ENCODE measurements around the gene CYB5R4. TPM values are rescaled to one million over a fixed set of nuclear protein-coding genes. Genes with fewer than 3 reads are reported as not detected.

CYB5R4 gene
- total and polyA plus RNA-seq, 2 of the 13 experiments (the other 11 are each of a cell fraction or from before 2014, with no cell fraction given) = 5.3 to 26.1 TPM

DNA sequence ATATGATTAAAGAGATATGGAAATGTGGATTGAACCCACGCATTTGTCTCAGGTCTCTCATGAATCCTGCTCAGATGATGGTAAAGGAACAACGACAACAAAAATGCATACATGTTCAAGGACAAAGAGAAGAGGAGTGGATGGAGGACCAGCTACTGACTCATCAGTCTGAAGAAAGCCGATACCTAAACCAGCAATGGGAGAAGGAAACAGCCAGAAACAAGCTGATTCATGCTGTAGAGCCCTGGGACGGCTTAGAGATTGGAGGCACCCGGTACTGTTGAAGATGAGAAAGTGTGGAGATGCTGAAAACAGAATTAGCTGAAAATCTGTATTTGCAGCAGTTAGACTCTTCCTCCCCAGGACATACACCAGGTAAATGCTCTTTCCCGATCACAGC, 20.8 kb upstream of the CYB5R4 start (continued):
- TF ChIP-seq PITX1 (CRISPR knock-in tag; IDR thresholded peaks at IDR 0.05) (no peak), ZNF510 (CRISPR knock-in tag; IDR thresholded peaks at IDR 0.05; ENCODE audit: low read depth) (no peak), TCF12 (IDR thresholded peaks at IDR 0.05) (no peak), TCF12 (CRISPR knock-in tag; IDR thresholded peaks at IDR 0.05) (no peak), SMARCE1 (IDR thresholded peaks at IDR 0.05; ENCODE audit: borderline replicate concordance) (no peak)
- TF ChIP-seq, protein P1, sequence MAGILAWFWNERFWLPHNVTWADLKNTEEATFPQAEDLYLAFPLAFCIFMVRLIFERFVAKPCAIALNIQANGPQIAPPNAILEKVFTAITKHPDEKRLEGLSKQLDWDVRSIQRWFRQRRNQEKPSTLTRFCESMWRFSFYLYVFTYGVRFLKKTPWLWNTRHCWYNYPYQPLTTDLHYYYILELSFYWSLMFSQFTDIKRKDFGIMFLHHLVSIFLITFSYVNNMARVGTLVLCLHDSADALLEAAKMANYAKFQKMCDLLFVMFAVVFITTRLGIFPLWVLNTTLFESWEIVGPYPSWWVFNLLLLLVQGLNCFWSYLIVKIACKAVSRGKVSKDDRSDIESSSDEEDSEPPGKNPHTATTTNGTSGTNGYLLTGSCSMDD (CRISPR knock-in tag; IDR thresholded peaks at IDR 0.05) = no peak

DNA sequence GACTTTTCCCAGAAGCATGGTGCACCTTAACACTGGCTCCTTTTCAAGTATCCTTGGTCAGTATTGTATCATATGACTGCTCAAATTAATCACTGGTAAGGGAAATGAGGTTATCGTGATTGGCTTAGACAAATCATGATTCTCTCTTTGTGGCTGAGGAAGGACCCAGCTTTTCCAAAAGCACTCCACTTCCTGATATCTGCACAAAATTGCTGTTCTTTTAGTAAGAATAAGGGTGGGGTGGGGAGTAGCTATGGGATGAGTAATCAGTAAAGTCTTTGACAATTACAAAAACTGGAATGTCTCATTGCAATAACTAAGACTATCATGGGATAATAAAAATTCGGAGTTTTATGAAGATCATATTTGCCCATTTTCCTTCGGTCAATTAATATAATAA, 15.3 kb upstream of the CYB5R4 start:
- TF ChIP-seq ISX (CRISPR knock-in tag; conservative IDR thresholded peaks at IDR 0.05) = no peak
- TF ChIP-seq, protein P2, sequence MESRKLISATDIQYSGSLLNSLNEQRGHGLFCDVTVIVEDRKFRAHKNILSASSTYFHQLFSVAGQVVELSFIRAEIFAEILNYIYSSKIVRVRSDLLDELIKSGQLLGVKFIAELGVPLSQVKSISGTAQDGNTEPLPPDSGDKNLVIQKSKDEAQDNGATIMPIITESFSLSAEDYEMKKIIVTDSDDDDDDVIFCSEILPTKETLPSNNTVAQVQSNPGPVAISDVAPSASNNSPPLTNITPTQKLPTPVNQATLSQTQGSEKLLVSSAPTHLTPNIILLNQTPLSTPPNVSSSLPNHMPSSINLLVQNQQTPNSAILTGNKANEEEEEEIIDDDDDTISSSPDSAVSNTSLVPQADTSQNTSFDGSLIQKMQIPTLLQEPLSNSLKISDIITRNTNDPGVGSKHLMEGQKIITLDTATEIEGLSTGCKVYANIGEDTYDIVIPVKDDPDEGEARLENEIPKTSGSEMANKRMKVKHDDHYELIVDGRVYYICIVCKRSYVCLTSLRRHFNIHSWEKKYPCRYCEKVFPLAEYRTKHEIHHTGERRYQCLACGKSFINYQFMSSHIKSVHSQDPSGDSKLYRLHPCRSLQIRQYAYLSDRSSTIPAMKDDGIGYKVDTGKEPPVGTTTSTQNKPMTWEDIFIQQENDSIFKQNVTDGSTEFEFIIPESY (CRISPR knock-in tag; IDR thresholded peaks at IDR 0.05) = no peak
- TF ChIP-seq ZBTB7B (CRISPR knock-in tag; IDR thresholded peaks at IDR 0.05) = no peak
- TF ChIP-seq, protein P3, sequence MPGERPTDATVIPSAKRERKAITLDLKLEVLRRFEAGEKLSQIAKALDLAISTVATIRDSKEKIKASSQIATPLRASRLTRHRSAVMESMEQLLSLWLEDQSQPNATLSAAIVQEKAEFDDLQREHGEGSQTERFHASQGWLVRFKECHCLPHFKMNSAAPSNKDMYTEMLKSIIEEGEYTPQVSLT (CRISPR knock-in tag; IDR thresholded peaks at IDR 0.05; ENCODE audit: borderline replicate concordance, low read depth) = no peak
- TF ChIP-seq NFIB (CRISPR knock-in tag; IDR thresholded peaks at IDR 0.05; ENCODE audit: borderline replicate concordance) = no peak
- TF ChIP-seq ZNF850 (CRISPR knock-in tag; conservative IDR thresholded peaks at IDR 0.05) = no peak
- no peak for TF ChIP-seq HDAC1 (CRISPR knock-in tag; IDR thresholded peaks at IDR 0.05)
- TF ChIP-seq MEIS2 (CRISPR knock-in tag; IDR thresholded peaks at IDR 0.05) = no peak
- TF ChIP-seq, protein P4, sequence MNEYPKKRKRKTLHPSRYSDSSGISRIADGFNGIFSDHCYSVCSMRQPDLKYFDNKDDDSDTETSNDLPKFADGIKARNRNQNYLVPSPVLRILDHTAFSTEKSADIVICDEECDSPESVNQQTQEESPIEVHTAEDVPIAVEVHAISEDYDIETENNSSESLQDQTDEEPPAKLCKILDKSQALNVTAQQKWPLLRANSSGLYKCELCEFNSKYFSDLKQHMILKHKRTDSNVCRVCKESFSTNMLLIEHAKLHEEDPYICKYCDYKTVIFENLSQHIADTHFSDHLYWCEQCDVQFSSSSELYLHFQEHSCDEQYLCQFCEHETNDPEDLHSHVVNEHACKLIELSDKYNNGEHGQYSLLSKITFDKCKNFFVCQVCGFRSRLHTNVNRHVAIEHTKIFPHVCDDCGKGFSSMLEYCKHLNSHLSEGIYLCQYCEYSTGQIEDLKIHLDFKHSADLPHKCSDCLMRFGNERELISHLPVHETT (CRISPR knock-in tag; conservative IDR thresholded peaks at IDR 0.05) = no peak
- TF ChIP-seq NFE2 (CRISPR knock-in tag; IDR thresholded peaks at IDR 0.05) = no peak
- no peak for TF ChIP-seq ZNF563 (CRISPR knock-in tag; IDR thresholded peaks at IDR 0.05)
- no peak for TF ChIP-seq HNRNPL (IDR thresholded peaks at IDR 0.05; ENCODE audit: low read depth, low read length)
- no peak for TF ChIP-seq ZNF775 (CRISPR knock-in tag; IDR thresholded peaks at IDR 0.05; ENCODE audit: borderline replicate concordance)
- TF ChIP-seq ZBTB42 (CRISPR knock-in tag; IDR thresholded peaks at IDR 0.05) = no peak
- no peak for TF ChIP-seq MIXL1 (CRISPR knock-in tag; IDR thresholded peaks at IDR 0.05)
- DNase-seq (ENCODE audit: low spot score) (no peak), FAIRE-seq (no peak), ATAC-seq (no peak)
- no peak overlapping the region for H3K4me3 ChIP-seq (replicated peaks in 1 of 3; ENCODE audit: insufficient read depth in 1 of 3, low read depth in 2 of 3, low read length in 3 of 3)
- intact Hi-C loops (cut with micrococcal nuclease; ENCODE audit: unreplicated experiment) (no loop called here), in situ Hi-C loops (cut with HindIII; ENCODE audit: extremely low pct_ligation_motif_present, low pct_unique_long_range_greater_than_20kb) (no loop called here)
- H4K20me1 ChIP-seq (ENCODE audit: insufficient read depth, low read length) = no peaks in the 10 kb centered on the region
- under 1% methylated on average over 3 of the region's 3 CpGs for WGBS (ENCODE audit: low lambda C conversion rate)
- no peak overlapping the region for H3K4me2 ChIP-seq (ENCODE audit: low read depth, low read length)
- H3K4me1 ChIP-seq (ENCODE audit: insufficient read depth, low read length) = no peaks in the 10 kb centered on the region
- H3K36me3 ChIP-seq (replicated peaks in 1 of 2; ENCODE audit: control insufficient read depth in 1 of 2, insufficient read depth in 2 of 2, low read length in 2 of 2) = no peaks in the 10 kb centered on the region
- no peak overlapping the region for H3K9ac ChIP-seq (ENCODE audit: insufficient read depth, low read depth, low read length)
- H3K79me2 ChIP-seq (ENCODE audit: insufficient read depth, low read length) = no peaks in the 10 kb centered on the region
- ChIA-PET CTCF (ENCODE audit: low intra/inter-chr PET ratio, low total read pairs) (no interaction called here), POLR2A (no interaction called here)
- no peak overlapping the region for H2AFZ ChIP-seq (ENCODE audit: low read length)
- no peaks in the 10 kb centered on the region; a peak in 1 of 5 replicates for H3K27me3 ChIP-seq (ENCODE audit: control insufficient read depth in 1 of 2, insufficient read depth in 2 of 2, low read length in 2 of 2)
- no peaks in the 10 kb centered on the region for H3K9me3 ChIP-seq (ENCODE audit: low read length)
- H3K27ac ChIP-seq (ENCODE audit: extremely low read length, insufficient read depth, low read length) = no peak overlapping the region
- no TSS peak for BruUV-seq (replicated peaks)

Data from HepG2 (cell line).